Measurements from ENCODE around the gene STAT5B. TPM values are rescaled to one million over a fixed set of nuclear protein-coding genes. Genes with fewer than 3 reads are reported as not detected.

The STAT5B gene
- total and polyA plus RNA-seq, 5 donors from 2014 or later = 109 to 241 (median 114) TPM

GRCh38 chr17:42316755-42317154 lies 40.6 kb upstream of the STAT5B start:
- no peak overlapping the region for H3K27ac ChIP-seq (ENCODE audit: insufficient read depth, low read length, poor library complexity, severe bottlenecking)
- H3K27ac Mint-ChIP-seq = no peak overlapping the region
- no peak for DNase-seq
- H3K4me3 Mint-ChIP-seq = no peak overlapping the region
- H3K4me1 ChIP-seq (ENCODE audit: control insufficient read depth, insufficient read depth, low read length, poor library complexity, severe bottlenecking) = peaks cover 53% of the 10 kb centered on the region
- ATAC-seq (ENCODE audit: low read depth in 2 of 2) = no peak
- H3K4me1 Mint-ChIP-seq = peaks cover 22 to 64% (median 30%) of the 10 kb centered on the region in 4 donors
- no peak overlapping the region for H3K4me3 ChIP-seq (ENCODE audit: low read depth, low read length)
- H3K27me3 ChIP-seq (ENCODE audit: control insufficient read depth, insufficient read depth, low read length) = no peaks in the 10 kb centered on the region
- peaks cover 22% of the 10 kb centered on the region for H3K36me3 Mint-ChIP-seq
- H3K27me3 Mint-ChIP-seq = no peaks in the 10 kb centered on the region
- H3K9me3 Mint-ChIP-seq = no peaks in the 10 kb centered on the region
- no peaks in the 10 kb centered on the region for H3K9me3 ChIP-seq (ENCODE audit: control insufficient read depth in 2 of 2, low read length in 2 of 2)
- peaks cover 46% of the 10 kb centered on the region for H3K36me3 ChIP-seq (ENCODE audit: control insufficient read depth, insufficient read depth, low read length)

GRCh38 chr17:42315402-42316156 lies 39.4 kb upstream of the STAT5B start:
- H3K4me3 ChIP-seq (ENCODE audit: low read depth, low read length) = peak overlapping the region; percentile 21
- H3K36me3 ChIP-seq (ENCODE audit: control insufficient read depth, insufficient read depth, low read length) = peaks cover 45% of the 10 kb centered on the region
- peaks cover 56% of the 10 kb centered on the region for H3K4me1 ChIP-seq (ENCODE audit: control insufficient read depth, insufficient read depth, low read length, poor library complexity, severe bottlenecking)
- ATAC-seq (ENCODE audit: low read depth in 2 of 2) (peak; percentile 17 to 18), DNase-seq (peak in 2 of 3 donors; percentile 36 to 52)
- H3K9me3 Mint-ChIP-seq = no peaks in the 10 kb centered on the region
- no peaks in the 10 kb centered on the region for H3K27me3 ChIP-seq (ENCODE audit: control insufficient read depth, insufficient read depth, low read length)
- peaks cover 22 to 69% (median 32%) of the 10 kb centered on the region in 4 donors for H3K4me1 Mint-ChIP-seq
- H3K27ac Mint-ChIP-seq = peak overlapping the region; percentile 58 to 84 (median 65)
- H3K9me3 ChIP-seq (ENCODE audit: control insufficient read depth in 2 of 2, low read length in 2 of 2) = no peaks in the 10 kb centered on the region
- H3K27me3 Mint-ChIP-seq = no peaks in the 10 kb centered on the region
- peaks cover 23% of the 10 kb centered on the region for H3K36me3 Mint-ChIP-seq
- peak overlapping the region; percentile 69 for H3K27ac ChIP-seq (ENCODE audit: insufficient read depth, low read length, poor library complexity, severe bottlenecking)
- H3K4me3 Mint-ChIP-seq = peak overlapping the region; percentile 27 to 72 (median 48)

- Mint-ChIP-seq H3K9me3 (no peaks in the 10 kb centered on the region), H3K4me3 (peak overlapping the region; percentile 46 to 87 (median 67)), H3K27ac (peak overlapping the region; percentile 58 to 88 (median 86)), H3K4me1 (peaks cover 15 to 70% (median 26%) of the 10 kb centered on the region in 4 donors), H3K27me3 (no peaks in the 10 kb centered on the region), H3K36me3 (peaks cover 25% of the 10 kb centered on the region)
- Histone ChIP-seq H3K27me3 (ENCODE audit: control insufficient read depth, insufficient read depth, low read length) (no peaks in the 10 kb centered on the region), H3K4me1 (ENCODE audit: control insufficient read depth, insufficient read depth, low read length, poor library complexity, severe bottlenecking) (peaks cover 47% of the 10 kb centered on the region), H3K9me3 (ENCODE audit: control insufficient read depth in 2 of 2, low read length in 2 of 2) (no peaks in the 10 kb centered on the region), H3K27ac (ENCODE audit: insufficient read depth, low read length, poor library complexity, severe bottlenecking) (peak overlapping the region; percentile 20), H3K36me3 (ENCODE audit: control insufficient read depth, insufficient read depth, low read length) (peaks cover 50% of the 10 kb centered on the region), H3K4me3 (ENCODE audit: low read depth, low read length) (no peak overlapping the region)
- ATAC-seq (ENCODE audit: low read depth in 2 of 2) (no peak), DNase-seq (no peak)
Measured at GRCh38 chr17:42313773-42314566, 37.8 kb upstream of the STAT5B start.

GRCh38 chr17:42313389-42313772 lies 37.2 kb upstream of the STAT5B start:
- Histone ChIP-seq H3K4me3 (ENCODE audit: low read depth, low read length) (no peak overlapping the region), H3K27me3 (ENCODE audit: control insufficient read depth, insufficient read depth, low read length) (no peaks in the 10 kb centered on the region), H3K27ac (ENCODE audit: insufficient read depth, low read length, poor library complexity, severe bottlenecking) (no peak overlapping the region), H3K9me3 (ENCODE audit: control insufficient read depth in 2 of 2, low read length in 2 of 2) (no peaks in the 10 kb centered on the region), H3K4me1 (ENCODE audit: control insufficient read depth, insufficient read depth, low read length, poor library complexity, severe bottlenecking) (peaks cover 47% of the 10 kb centered on the region), H3K36me3 (ENCODE audit: control insufficient read depth, insufficient read depth, low read length) (peaks cover 50% of the 10 kb centered on the region)
- Mint-ChIP-seq H3K9me3 (no peaks in the 10 kb centered on the region), H3K27me3 (no peaks in the 10 kb centered on the region), H3K27ac (peak overlapping the region; percentile 58 to 88 (median 86)), H3K4me1 (peaks cover 15 to 70% (median 26%) of the 10 kb centered on the region in 4 donors), H3K36me3 (peaks cover 25% of the 10 kb centered on the region), H3K4me3 (peak overlapping the region; percentile 46 to 87 (median 67))
- DNase-seq = no peak
- ATAC-seq (ENCODE audit: low read depth in 2 of 2) = no peak

GRCh38 chr17:42312285-42313130 lies 36.3 kb upstream of the STAT5B start:
- peak; percentile 53 to 80 (median 72) for DNase-seq
- Mint-ChIP-seq H3K4me1 (peaks cover 15 to 70% (median 26%) of the 10 kb centered on the region in 4 donors), H3K36me3 (peaks cover 27% of the 10 kb centered on the region), H3K9me3 (no peaks in the 10 kb centered on the region), H3K27me3 (no peaks in the 10 kb centered on the region), H3K4me3 (peak overlapping the region; percentile 63 to 82 (median 69)), H3K27ac (peak overlapping the region in 2 of 3 donors; percentile 71 to 86)
- Histone ChIP-seq H3K9me3 (ENCODE audit: control insufficient read depth in 2 of 2, low read length in 2 of 2) (no peaks in the 10 kb centered on the region), H3K4me3 (ENCODE audit: low read depth, low read length) (no peak overlapping the region), H3K36me3 (ENCODE audit: control insufficient read depth, insufficient read depth, low read length) (peaks cover 53% of the 10 kb centered on the region), H3K27ac (ENCODE audit: insufficient read depth, low read length, poor library complexity, severe bottlenecking) (peak overlapping the region; percentile 55), H3K4me1 (ENCODE audit: control insufficient read depth, insufficient read depth, low read length, poor library complexity, severe bottlenecking) (peaks cover 47% of the 10 kb centered on the region), H3K27me3 (ENCODE audit: control insufficient read depth, insufficient read depth, low read length) (no peaks in the 10 kb centered on the region)
- ATAC-seq (ENCODE audit: low read depth in 2 of 2) = peak; percentile 69 to 71

GRCh38 chr17:42312035-42312284 lies 35.8 kb upstream of the STAT5B start:
- peaks cover 50% of the 10 kb centered on the region for H3K36me3 ChIP-seq (ENCODE audit: control insufficient read depth, insufficient read depth, low read length)
- Mint-ChIP-seq H3K27me3 (no peaks in the 10 kb centered on the region), H3K27ac (peak overlapping the region in 2 of 3 donors; percentile 71 to 86), H3K36me3 (peaks cover 29% of the 10 kb centered on the region), H3K4me3 (peak overlapping the region; percentile 29 to 82 (median 57)), H3K4me1 (peaks cover 15 to 66% (median 24%) of the 10 kb centered on the region in 4 donors), H3K9me3 (no peaks in the 10 kb centered on the region)
- H3K27ac ChIP-seq (ENCODE audit: insufficient read depth, low read length, poor library complexity, severe bottlenecking) = peak overlapping the region; percentile 55
- H3K4me1 ChIP-seq (ENCODE audit: control insufficient read depth, insufficient read depth, low read length, poor library complexity, severe bottlenecking) = peaks cover 47% of the 10 kb centered on the region
- H3K9me3 ChIP-seq (ENCODE audit: control insufficient read depth in 2 of 2, low read length in 2 of 2) = no peaks in the 10 kb centered on the region
- no peak for ATAC-seq (ENCODE audit: low read depth in 2 of 2)
- no peak overlapping the region for H3K4me3 ChIP-seq (ENCODE audit: low read depth, low read length)
- DNase-seq = no peak
- H3K27me3 ChIP-seq (ENCODE audit: control insufficient read depth, insufficient read depth, low read length) = no peaks in the 10 kb centered on the region

- no peaks in the 10 kb centered on the region for H3K9me3 Mint-ChIP-seq
- Histone ChIP-seq H3K9me3 (ENCODE audit: control insufficient read depth in 2 of 2, low read length in 2 of 2) (no peaks in the 10 kb centered on the region), H3K27ac (ENCODE audit: insufficient read depth, low read length, poor library complexity, severe bottlenecking) (no peak overlapping the region), H3K4me1 (ENCODE audit: control insufficient read depth, insufficient read depth, low read length, poor library complexity, severe bottlenecking) (peaks cover 47% of the 10 kb centered on the region), H3K36me3 (ENCODE audit: control insufficient read depth, insufficient read depth, low read length) (peaks cover 48% of the 10 kb centered on the region), H3K27me3 (ENCODE audit: control insufficient read depth, insufficient read depth, low read length) (no peaks in the 10 kb centered on the region), H3K4me3 (ENCODE audit: low read depth, low read length) (no peak overlapping the region)
- H3K4me3 Mint-ChIP-seq = peak overlapping the region; percentile 2 to 82 (median 39)
- H3K27ac Mint-ChIP-seq = peak overlapping the region; percentile 77 to 88 (median 86)
- peaks cover 15 to 61% (median 25%) of the 10 kb centered on the region in 4 donors for H3K4me1 Mint-ChIP-seq
- ATAC-seq (ENCODE audit: low read depth in 2 of 2) = no peak
- H3K27me3 Mint-ChIP-seq = no peaks in the 10 kb centered on the region
- H3K36me3 Mint-ChIP-seq = peaks cover 32% of the 10 kb centered on the region
- no peak for DNase-seq
Measured at GRCh38 chr17:42311240-42312034, 35.2 kb upstream of the STAT5B start.

Measured in CD4-positive, CD25-positive, alpha-beta regulatory T cell (primary cell).